ENCODE results near the gene CBX2. TPM values are rescaled to one million over a fixed set of nuclear protein-coding genes. Genes with fewer than 3 reads are reported as not detected.

Gene CBX2
- total RNA-seq, 1 experiment from 2014 or later: 79.4 TPM

DNA sequence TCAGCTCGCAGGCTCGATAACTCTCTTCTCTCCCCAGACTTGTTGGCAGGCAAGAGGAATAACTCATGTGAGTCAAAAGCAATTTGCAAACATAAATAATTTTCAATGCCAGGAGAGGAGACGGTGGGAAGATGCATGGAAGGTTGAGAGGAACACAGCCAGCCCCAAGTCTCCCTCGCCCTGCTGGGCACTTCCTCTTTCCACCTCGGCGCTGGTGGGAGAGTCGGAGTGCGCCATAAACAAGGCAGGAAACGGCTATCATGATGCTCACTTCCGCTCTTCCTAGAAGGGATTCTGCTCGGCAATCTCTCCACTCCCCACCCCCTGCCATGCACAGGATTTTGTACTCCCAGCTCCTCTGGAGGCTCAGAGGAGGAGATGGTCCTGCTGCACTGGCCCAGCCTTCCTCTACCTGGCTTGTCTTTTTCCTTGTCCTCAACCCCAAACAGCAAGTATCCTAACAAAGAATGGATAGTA, 48.3 kb downstream of the CBX2 start:
- Histone ChIP-seq H3K14ac (ENCODE audit: insufficient read depth, low read length) (no peak overlapping the region), H2BK5ac (ENCODE audit: insufficient read length, low read length) (no peak overlapping the region), H3K9ac (ENCODE audit: extremely low read depth, insufficient read length, low read length) (no peak overlapping the region), H4K91ac (ENCODE audit: insufficient read length, low read depth, low read length) (no peak overlapping the region), H3K9me3 (ENCODE audit: control insufficient read depth, low read depth, low read length) (no peaks in the 10 kb centered on the region), H2BK15ac (ENCODE audit: low read depth, low read length) (no peak overlapping the region), H3K4me2 (ENCODE audit: insufficient read depth, insufficient read length, low read length) (no peak overlapping the region), H4K20me1 (ENCODE audit: control insufficient read depth, insufficient read depth, insufficient read length) (no peaks in the 10 kb centered on the region), H2AK5ac (ENCODE audit: insufficient read length, low read length) (no peak overlapping the region), H2AFZ (ENCODE audit: low read length) (no peak overlapping the region), H3K79me1 (ENCODE audit: insufficient read depth, low read depth, low read length, poor library complexity, severe bottlenecking) (no peaks in the 10 kb centered on the region), H3K18ac (ENCODE audit: insufficient read length, low read depth, low read length) (no peak overlapping the region), H3K23me2 (ENCODE audit: insufficient read length, low read depth, low read length, poor library complexity, severe bottlenecking) (no peaks in the 10 kb centered on the region), H3T11ph (ENCODE audit: low read length) (no peak overlapping the region), H3K27ac (ENCODE audit: insufficient read length, low read depth, low read length) (no peak overlapping the region), H3K27me3 (ENCODE audit: insufficient read depth, low read length) (peaks cover 32% of the 10 kb centered on the region; the same call in 1 of the 2 replicates), H4K5ac (ENCODE audit: insufficient read length, low read depth, low read length) (no peak overlapping the region), H3K4ac (ENCODE audit: low read depth, low read length) (no peak overlapping the region), H2BK20ac (ENCODE audit: low read depth, low read length, poor library complexity, severe bottlenecking) (no peak overlapping the region), H3K79me2 (ENCODE audit: insufficient read depth, low read length) (no peaks in the 10 kb centered on the region), H2BK12ac (ENCODE audit: insufficient read length, low read depth, low read length) (no peak overlapping the region), H4K8ac (replicated peaks; ENCODE audit: insufficient read length, low read depth, low read length) (no peak overlapping the region), H3K23ac (ENCODE audit: insufficient read length, low read depth, low read length) (no peak overlapping the region), H2BK120ac (ENCODE audit: low read depth, low read length, poor library complexity, severe bottlenecking) (no peak overlapping the region), H3K56ac (ENCODE audit: insufficient read length, low read depth, low read length) (no peak overlapping the region), H3K4me1 (ENCODE audit: insufficient read depth, low read length) (no peaks in the 10 kb centered on the region)
- TF ChIP-seq, protein P1, sequence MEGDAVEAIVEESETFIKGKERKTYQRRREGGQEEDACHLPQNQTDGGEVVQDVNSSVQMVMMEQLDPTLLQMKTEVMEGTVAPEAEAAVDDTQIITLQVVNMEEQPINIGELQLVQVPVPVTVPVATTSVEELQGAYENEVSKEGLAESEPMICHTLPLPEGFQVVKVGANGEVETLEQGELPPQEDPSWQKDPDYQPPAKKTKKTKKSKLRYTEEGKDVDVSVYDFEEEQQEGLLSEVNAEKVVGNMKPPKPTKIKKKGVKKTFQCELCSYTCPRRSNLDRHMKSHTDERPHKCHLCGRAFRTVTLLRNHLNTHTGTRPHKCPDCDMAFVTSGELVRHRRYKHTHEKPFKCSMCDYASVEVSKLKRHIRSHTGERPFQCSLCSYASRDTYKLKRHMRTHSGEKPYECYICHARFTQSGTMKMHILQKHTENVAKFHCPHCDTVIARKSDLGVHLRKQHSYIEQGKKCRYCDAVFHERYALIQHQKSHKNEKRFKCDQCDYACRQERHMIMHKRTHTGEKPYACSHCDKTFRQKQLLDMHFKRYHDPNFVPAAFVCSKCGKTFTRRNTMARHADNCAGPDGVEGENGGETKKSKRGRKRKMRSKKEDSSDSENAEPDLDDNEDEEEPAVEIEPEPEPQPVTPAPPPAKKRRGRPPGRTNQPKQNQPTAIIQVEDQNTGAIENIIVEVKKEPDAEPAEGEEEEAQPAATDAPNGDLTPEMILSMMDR (conservative IDR thresholded peaks at IDR 0.05): no peak
- Mint-ChIP-seq H3K36me3 (ENCODE audit: insufficient read depth in 1 of 3, low read depth in 3 of 3) (peaks cover 0 to 5% (median 3%) of the 10 kb centered on the region in 3 experiments; a peak in 4 of 7 replicates), H3K4me1 (peaks cover 11 to 12% of the 10 kb centered on the region in 2 experiments), H3K27ac (no peak overlapping the region), H3K4me3 (no peak overlapping the region), H3K27me3 (ENCODE audit: low read depth) (peaks cover 100% of the 10 kb centered on the region), H3K9me3 (peaks cover 7 to 13% of the 10 kb centered on the region in 2 experiments; a peak in 4 of 5 replicates)
- DNase-seq: no peak
- no CpG with 5 or more reads among the region's 11 CpGs for WGBS (ENCODE audit: extremely low coverage, insufficient read length, low lambda C conversion rate)
